Stimulated activated CD4-positive, alpha-beta T cell treated with anti-CD3 and anti-CD28 coated beads, Interleukin-1b, Interleukin-23, amount 100 ng/mL, for 4 hours (primary cell): ENCODE results near the gene CLBA1.

Experiments
- DNase-seq, 2 donors: peaks; one replicate each; pipeline ENCODE4 v3.0.0-alpha.2; 2020; ENCODE audit warnings: low read depth in 2 of 2

The CLBA1 gene

GRCh38 chr14:105005329-105005928 lies 19.8 kb downstream of the CLBA1 start:
- no peak for DNase-seq

GRCh38 chr14:105005929-105006830 lies 20.6 kb downstream of the CLBA1 start:
- no peak for DNase-seq

- DNase-seq = no peak
Measured at GRCh38 chr14:105006831-105007592, 21.4 kb downstream of the CLBA1 start.

GRCh38 chr14:105007593-105008264 lies 22.1 kb downstream of the CLBA1 start:
- no peak for DNase-seq

GRCh38 chr14:105010106-105010505 lies 24.5 kb downstream of the CLBA1 start:
- no peak for DNase-seq

- no peak for DNase-seq
Measured at GRCh38 chr14:105010891-105011291, 25.3 kb downstream of the CLBA1 start.

GRCh38 chr14:105011312-105011990 lies 25.9 kb downstream of the CLBA1 start:
- no peak for DNase-seq

- no peak for DNase-seq
Measured at GRCh38 chr14:105012171-105012985, 26.8 kb downstream of the CLBA1 start.

GRCh38 chr14:105013150-105013785 lies 27.7 kb downstream of the CLBA1 start:
- DNase-seq = no peak

GRCh38 chr14:105014032-105014431 lies 28.4 kb downstream of the CLBA1 start:
- no peak for DNase-seq

GRCh38 chr14:105014631-105015030 lies 29.0 kb downstream of the CLBA1 start:
- no peak for DNase-seq

GRCh38 chr14:105015242-105015641 lies 29.7 kb downstream of the CLBA1 start:
- DNase-seq = no peak

GRCh38 chr14:105015905-105016304 lies 30.3 kb downstream of the CLBA1 start:
- no peak for DNase-seq

- DNase-seq = no peak
Measured at GRCh38 chr14:105018414-105018813, 32.8 kb downstream of the CLBA1 start.

- DNase-seq = peak; percentile 34 to 47
Measured at GRCh38 chr14:105019861-105020814, 34.5 kb downstream of the CLBA1 start.

- peak; percentile 97 to 99 for DNase-seq
Measured at GRCh38 chr14:105020815-105021655, 35.4 kb downstream of the CLBA1 start, which contains the start of gene CDCA4. Gene CDCA4 (minus strand): TSS chr14:105021083. CDS start chr14:105011929, 9,154 bp downstream.

GRCh38 chr14:105021656-105022275 lies 36.2 kb downstream of the CLBA1 start:
- DNase-seq = peak; percentile 11 to 38
